GM12873 (cell line): ENCODE results near the gene CHST9.

ENCODE experiments used
- CTCF ChIP-seq: IDR thresholded peaks from 2 replicates; pipeline ENCODE4 v1.5.1; 2012; ENCODE audit warnings: low read depth, mild to moderate bottlenecking, moderate library complexity, low read length, control low read depth; ENCODE audit not compliant: insufficient read depth; ENCODE audit errors: missing control alignments

CHST9 gene

GRCh38 chr18:26919201-26919600 lies 265.9 kb downstream of the CHST9 start:
- no peak for TF ChIP-seq CTCF

- TF ChIP-seq CTCF, result no peak
Measured at GRCh38 chr18:26911840-26912239, 273.3 kb downstream of the CHST9 start.

GRCh38 chr18:26909599-26910290 lies 275.4 kb downstream of the CHST9 start:
- TF ChIP-seq CTCF, result no peak

GRCh38 chr18:26908906-26909305 lies 276.2 kb downstream of the CHST9 start:
- no peak for TF ChIP-seq CTCF

GRCh38 chr18:26902291-26902690 lies 282.8 kb downstream of the CHST9 start:
- TF ChIP-seq CTCF, result no peak

GRCh38 chr18:26901020-26901419 lies 284.1 kb downstream of the CHST9 start:
- TF ChIP-seq CTCF, result no peak

GRCh38 chr18:26894426-26894825 lies 290.7 kb downstream of the CHST9 start:
- no peak for TF ChIP-seq CTCF

GRCh38 chr18:26893996-26894395 lies 291.1 kb downstream of the CHST9 start:
- TF ChIP-seq CTCF, result no peak
